Glomerular visceral epithelial cell (primary cell): ENCODE measurements around the gene RET.

ENCODE experiments used
- DNase-seq: peaks from one replicate; pipeline ENCODE4 v3.0.0-alpha.2; 2016; ENCODE audit errors: extremely low spot score

RET gene

DNA sequence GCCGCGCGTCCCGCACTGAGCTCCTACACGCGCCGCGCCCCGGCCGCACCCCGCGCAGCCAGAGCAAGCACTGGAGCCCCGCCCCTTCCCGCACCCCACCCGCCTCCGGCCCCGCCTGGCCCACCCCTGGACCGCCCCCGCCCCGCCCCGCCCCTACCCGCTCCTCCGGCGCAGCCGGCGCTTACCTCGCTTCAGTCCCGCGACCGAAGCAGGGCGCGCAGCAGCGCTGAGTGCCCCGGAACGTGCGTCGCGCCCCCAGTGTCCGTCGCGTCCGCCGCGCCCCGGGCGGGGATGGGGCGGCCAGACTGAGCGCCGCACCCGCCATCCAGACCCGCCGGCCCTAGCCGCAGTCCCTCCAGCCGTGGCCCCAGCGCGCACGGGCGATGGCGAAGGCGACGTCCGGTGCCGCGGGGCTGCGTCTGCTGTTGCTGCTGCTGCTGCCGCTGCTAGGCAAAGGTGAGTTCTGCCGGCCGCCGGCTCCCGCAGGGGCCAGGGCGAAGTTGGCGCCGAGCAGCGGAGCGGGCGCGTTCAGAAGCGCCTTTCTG lies at the start of gene RET:
TSS of gene RET (plus strand) at position 194 of the 545 bp plus-strand sequence. CDS start at position 384, 190 bp downstream.
- no peak for DNase-seq

DNA sequence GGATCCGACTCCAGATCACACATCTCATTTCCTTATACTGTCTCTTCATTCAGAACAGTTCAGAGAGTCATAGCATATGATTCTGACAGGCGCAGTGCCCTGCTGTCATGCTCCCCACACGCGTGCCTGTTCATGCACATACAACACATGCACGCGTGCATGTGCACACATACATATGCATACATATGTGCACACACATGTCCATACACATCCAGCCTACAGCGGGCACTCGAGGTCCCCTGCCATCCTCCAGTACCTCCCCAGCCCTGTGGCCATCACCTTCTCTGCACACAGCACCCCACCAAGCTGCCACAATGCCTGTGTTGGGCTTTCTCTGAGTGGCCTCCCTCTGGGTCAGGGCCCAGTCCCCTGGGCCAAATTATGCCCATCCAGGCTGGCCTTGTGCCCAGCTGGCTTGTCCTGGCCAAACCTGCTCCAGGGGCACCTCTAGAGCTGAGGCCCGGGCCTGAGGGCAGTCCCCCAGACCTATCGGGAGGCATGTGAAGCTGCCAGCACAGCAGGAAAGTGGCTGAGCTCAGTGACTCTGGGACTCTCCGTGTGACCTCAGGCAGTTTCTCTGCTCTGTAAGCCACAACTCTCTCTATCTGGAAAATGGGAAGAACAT lies 49.4 kb upstream of the RET start:
- DNase-seq, result no peak

DNA sequence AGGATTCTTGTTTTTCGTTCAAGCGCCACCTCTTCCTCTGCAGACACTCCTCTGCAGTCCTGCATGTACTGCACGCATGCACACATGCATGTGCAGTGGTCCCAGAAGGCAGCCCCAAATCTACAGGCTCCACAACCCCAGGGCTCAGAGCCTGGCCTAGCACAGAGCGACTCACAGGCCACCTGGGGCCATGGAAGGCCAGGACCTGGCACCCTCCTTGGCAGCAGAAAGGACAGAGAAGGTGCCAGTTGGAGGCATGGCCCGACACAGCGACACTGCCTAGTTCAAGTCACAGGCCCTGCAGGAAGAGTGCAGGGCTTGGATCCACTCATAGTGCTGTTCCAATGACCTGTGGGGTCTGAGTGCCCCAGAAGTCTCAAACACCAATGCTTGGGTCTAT lies 48.7 kb upstream of the RET start:
- no peak for DNase-seq

DNA sequence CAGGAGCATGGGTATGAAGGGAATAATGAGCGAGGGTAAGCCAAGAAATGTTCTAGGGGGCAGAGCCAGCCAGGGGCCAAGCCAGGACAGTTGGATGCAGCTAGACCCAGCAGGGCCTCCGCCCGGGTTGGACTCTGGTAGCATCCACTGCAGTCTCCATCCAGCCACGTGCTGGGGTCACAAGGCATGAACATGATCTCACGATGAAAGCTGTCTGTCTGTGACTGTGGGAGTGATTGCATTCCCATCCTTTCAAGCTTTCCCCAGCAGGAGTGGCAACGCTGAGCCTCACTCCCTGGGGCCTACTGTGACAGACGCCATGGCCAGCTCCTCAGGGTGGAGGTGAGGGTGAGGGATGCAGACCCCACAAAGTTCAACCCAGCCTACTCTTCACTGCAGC lies 47.8 kb upstream of the RET start:
- DNase-seq, result no peak

DNA sequence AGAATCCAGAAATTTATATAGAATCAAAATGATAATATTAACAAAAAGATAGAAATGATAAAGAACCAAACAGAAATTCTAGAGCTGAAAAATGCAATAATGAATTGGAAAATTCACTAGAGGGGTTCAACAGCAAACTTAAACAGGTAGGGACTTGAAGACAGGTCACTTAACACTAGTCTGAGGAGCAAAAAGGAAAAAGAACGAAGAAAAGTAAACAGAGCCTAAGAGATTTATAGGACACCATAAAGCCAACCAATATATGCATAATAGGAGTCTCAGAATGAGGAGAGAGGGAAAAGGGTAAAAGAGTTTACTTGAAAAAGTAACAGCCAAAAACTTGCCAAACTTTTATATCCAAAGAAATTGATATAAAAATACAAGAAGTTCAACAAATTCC lies 44.3 kb upstream of the RET start:
- no peak for DNase-seq

DNA sequence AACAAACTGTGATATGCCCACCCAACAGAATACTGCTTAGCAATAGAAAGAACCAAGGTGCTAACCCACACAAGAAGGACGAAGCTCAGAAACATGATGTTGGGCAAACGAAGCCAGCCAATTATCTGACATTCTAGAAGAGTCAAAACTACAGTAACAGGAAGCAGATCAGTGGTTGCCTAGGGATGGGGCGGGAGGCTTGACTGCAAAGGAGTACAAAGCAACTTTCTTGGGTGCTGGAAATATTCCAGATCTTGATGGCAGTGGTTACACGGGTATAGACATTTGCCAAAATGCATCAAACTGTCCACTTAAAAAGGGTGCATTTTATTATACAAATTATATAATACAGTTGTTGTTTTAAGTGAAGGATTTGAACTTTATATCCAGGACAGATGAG lies 41.1 kb upstream of the RET start:
- no peak for DNase-seq

DNA sequence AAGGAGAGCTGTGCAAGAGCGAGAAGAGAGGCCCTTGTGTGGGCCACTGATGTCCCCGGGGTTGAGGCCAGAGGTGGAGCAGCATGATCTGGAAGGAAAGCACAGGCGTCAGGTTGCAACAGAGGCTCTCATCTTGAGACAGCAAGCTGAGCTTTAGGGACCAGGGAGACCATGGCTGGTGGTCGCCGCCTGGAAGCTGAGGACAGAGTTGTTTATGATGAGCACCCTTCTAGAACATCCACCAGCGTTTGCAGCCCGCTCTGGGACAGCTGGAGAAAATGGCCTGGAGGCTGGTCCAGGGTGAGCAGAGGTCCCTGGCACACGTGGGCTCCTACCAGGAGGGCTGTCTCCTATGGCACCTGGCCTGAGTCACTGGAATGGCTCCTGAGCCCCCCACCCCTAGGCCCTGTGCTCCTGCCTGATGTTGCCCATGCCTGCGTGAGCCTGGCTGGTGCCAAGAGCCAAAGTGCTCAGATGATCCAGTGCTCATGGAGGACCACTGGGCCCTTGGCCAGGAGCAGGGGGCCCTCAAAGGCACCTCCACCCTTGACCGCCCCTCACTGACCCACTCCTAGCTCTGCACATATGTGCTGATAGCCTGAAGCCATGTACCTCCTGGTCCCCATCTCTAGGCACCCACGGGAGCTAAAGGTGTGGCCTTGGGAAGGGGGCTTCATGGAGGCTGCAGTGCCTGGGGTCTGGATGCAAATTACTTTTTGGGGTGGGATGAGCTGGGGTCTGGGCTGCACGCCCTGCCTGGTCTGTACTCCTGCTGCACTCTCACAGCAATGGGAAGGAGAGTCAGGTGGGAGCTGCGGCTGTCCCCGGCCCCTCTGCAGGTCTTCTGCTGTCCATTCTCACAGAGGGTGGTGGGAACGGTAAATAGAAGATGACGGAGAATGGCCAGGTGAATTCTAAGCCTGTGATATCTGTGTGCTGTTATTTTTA lies 40.1 kb upstream of the RET start:
- no peak for DNase-seq

DNA sequence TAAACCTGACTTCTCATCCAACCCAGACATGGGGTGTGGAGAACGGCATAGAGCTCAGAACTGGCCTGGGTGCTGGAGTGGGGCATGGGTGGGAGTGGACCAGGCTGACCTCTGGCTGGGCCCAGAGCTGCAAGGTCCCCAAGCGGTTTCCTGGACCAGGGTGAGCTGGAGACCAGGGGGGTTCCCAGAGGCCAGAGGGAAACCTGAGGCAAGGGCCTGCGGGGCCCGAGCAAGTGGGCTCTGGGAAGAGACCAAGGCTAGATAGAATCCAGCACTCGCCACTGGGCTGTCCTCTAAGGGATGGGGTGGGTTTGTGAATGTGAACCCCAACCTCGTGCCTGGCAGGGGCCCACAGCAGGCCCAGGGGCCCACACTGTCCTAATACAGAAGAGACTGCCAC lies 39.4 kb upstream of the RET start:
- DNase-seq, result no peak

DNA sequence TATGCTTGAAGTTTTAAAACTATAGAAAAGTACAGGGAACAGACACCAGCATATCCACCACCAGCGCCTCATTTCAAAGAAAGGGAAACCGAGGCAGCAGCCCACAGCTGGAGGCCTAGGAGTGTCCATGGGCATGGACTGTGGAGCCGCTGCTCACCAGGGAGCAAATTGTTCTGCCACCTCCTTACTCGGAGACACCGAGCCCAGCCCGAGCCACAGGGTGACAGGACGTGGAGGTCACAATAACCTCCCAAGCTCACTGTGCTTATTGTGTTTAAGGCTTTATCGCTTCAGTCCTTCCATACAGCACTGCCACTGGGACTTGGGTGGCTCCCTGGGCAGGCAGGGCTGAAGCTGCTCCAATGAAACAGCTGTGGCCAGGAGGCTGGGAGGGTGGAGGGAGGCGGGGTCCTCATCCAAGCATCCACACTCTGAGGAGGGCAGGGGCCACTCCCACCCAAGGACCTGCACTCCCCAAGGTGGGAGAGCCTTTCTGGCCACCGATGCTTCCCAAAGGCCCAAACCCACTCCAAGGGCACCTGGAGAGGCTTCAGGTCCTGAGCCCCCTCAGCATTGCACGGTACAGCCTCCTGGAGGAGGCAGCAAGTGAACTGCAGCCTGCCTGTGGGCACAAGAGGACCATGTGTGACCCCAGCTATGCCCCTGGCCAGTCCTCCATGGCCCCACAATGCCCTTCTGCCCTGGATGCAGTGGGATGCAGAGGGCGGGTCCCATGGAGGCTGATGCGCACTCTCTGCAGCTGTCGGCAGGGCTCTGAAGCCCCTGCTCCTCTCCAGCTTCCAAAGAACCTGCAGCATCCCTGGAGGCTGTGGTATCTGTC lies 38.7 kb upstream of the RET start:
- DNase-seq, result no peak

DNA sequence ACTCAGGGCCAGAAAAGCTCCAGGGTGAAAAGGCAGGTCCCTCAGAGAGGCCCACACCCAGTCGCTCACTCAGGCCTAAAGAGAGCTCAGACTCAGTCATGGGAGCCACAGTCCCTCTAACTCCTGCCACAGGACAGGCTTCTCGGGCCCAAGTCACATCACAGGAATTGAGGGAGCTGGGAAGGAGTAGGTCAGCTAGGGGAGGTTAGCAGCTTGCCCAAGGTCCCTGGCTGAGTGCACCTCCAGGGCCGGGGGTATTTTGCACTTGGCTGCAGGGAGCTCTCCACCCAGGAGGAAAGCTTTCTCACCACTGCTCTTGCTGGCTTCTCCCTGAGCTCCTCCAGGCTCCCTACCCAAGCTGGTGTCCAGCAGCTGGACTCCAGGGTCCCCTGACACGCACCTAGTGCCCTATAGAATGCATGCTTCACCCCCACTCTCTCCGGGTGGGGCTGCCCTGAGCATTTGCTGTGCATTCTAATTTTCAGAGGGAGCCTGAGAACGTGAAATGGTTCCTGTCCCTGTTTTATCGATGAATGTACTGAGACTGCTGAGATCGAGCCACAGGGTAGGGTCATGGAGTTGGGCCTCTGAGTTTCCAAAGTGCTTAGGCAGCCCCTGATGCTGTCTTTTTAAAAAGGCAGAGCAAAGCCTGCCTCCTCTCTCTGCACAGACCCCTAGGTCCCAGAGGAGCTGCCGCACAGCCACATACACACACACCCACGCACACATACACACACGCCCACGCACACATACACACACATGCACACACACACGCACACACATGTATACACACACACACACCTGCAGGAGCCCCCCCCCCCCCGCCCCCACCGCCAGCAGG lies 37.9 kb upstream of the RET start:
- no peak for DNase-seq

DNA sequence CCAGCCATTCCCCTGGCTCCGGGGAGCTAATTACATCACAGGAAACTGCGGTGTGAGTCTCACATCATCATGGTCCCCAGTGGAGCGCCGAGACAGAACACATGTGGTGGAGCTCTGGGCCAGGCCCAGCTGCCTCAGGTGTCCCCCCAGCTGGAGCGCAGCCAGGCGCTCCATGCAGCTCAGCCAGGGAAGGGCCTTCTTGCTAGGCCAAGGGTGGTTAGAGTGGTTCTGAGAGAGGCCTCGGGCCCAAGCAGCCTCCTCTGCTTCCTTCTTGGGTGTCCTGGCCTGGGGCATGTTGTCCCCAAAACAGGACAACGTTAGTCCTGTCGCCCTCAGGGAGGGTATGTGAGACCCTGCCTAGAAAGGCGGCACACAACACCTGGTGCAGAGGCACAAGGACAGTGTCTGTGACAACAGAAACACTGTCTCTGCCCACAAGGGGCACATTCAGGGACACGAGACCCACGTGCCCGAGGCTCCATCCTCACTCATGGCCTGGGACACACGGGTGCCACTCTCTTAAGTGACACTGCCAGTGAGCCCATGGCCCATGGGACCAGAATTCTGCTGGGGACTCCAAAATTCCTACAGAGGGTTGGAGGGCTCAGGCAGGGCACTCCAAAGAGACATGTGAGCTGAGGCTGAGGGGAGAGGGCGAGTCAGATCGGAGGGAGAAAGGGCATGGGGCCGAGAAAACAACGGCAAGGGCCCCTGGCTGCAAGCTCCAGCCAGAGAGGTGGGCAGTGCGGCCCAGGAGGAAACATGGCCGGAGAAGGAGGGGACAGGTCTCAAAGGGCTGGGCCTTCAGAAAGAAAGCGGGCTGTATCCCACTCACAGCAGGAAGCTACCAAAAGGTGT lies 37.0 kb upstream of the RET start:
- no peak for DNase-seq

DNA sequence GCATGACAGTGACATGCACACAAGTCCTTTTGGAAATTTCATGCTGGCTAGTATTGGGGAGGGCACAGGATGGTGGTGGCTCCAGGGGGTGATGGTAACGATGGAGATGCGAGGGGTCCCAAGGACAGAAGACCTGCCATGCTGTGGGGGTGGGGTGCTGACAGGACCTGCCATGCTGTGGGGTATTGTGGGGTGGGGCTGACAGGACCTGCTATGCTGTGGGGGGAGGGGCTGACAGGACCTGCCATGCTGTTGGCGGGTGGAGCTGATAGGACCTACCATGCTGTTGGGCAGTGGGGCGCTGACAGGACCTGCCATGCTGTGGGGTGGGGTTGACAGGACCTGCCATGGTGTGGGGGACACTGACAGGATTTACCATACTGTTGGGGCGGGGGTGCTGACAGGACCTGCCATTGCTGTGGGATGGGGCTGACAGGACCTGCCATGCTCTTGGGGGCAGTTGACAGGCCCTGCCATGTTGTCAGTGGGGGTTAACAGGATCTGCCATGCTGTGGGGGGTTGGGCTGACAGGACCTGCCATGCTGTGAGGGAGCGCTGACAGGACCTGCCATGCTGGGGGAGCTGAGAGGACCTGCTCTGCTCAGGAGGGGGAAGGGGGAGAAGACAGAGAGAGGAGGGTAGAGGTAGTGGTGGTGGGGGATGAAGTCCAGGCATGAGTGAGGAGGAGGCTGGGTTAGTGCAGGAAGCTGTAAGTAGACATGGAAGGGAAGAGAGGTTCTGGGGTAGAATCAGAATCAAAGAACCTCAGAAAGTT lies 36.2 kb upstream of the RET start:
- no peak for DNase-seq

DNA sequence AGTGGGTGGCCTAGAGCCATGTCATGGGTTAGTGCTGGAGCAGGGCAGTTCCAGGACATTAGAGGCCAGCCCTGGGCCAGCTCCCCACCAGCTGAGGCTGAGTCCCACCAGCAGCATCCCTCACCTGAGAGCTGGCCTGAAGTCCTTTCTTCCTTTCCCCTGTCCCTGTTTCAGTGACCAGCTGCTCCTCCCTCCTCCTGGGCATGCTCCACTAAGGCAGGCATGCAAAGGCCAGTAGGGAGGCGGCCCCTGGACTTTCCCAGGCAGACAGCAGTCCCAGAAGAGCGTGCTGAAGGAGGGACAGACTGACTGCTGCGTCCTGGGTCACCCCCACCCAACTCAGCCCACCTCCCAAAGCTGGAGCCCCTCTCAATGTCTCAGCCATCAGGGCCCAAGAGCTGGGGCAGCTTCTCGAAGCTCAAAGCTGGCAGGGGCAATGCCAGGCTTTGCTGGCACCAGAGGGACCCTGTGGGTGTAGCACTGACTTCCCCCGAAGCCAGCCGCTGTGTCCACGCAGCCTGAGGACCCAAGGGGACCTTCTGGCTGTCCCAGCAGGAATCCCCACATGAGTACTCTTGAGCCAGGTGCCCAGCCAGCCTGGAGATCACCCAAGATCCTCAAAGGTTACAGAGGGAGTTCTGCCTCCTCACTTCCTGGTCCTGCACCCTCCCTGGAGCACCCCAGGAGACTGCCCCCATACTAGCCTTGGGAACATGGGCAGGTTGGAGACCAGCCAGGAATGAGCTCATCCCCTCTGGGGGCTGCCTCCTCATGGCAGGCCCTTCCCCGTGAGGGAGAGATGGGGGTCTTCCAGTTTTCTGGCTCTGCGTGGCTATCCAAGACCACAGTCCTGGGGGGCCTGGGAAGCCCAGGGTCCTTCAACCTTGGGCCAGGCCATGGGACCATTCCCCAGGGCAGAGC lies 35.2 kb upstream of the RET start:
- DNase-seq, result no peak

DNA sequence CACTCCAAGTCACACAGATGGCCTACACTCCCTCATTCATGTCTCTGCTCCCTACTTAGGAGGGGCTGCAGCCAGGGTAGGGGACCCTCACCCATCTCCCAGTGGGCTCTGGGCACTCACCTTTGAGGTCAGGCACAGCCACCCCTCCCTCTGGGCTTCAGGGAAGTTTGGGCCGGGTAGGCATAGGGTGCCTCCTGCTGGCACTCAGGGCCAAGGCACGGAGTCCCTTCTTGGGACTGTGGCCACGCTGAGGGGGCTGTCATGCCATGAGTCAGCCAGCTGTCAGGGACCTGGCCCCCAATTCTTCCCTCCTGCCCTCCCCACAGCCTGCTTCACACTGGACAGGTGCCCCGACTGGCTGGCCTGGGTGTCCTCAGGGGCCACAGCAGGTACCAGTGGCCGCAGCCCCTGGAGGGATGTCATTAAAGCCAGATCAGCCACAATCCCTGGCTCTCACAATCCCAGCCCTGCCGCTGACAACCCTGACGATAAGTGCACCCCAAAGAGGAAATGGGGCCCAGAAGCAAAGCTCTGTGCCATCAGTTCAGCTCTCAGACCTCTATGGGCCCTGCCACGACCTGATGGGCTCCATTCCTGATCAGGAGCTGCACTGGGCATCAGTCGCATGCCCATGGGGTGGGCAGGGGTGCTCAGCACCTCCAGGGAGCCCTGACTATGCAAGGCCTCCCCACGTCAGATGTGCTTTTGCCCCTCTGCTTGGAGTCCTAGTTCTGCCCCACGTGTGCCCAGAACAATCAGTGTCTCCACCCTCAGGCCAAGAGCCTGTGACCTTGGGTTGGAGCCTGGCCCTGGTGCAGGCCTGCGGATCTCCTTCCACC lies 34.1 kb upstream of the RET start:
- no peak for DNase-seq

DNA sequence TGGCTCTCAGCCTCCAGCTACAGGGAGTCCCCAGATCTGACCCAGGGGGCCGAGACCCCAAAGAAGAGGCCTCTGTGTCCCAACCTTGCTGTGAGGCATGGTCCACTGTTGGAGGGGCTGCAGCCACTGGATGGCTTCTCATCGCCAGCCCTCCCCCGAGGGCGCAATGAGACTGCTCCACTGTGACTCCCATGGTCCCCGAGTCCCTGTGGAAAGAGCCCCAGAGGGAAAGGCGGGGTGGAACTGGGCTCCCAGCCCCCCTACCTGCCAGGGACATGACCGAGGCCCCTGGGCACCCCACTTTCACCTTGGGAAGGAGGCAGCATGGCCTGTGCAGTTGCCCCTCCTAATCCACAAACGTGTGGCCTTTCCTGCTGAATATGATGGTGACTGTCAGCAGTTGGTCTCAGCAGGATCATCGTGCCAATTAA lies 33.5 kb upstream of the RET start:
- no peak for DNase-seq

DNA sequence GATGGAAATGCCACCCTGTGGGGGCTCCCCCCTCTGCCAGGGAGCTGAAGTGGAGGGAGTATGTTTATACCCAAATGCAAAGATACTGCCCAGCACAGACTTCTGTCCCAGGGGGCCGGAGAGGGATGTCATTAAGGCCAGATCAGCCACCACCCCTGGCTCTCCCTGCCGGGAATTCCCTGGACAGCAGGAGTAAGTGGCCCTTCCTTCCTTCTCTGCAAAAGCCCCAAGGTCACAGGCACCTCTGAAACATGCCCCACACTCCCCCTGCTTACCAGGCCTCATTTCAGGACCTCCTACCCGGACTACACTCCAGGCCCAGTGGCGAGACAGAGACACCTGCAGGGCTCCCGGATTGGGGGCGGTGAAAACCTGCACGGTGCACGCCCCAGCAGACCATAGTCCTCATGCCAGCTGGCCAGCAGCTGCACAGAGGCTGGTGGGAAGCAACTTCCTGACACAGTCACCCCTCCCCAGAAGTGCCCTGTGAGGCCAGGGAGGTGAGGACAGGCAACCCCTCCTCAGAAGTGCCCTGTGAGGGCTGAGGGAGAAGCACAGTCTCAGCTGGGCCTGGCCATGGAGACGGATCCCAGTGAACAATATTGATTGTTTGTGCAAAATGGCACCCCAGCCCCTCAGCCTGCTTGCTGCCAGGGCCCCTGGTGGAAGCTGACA lies 33.0 kb upstream of the RET start:
- no peak for DNase-seq

DNA sequence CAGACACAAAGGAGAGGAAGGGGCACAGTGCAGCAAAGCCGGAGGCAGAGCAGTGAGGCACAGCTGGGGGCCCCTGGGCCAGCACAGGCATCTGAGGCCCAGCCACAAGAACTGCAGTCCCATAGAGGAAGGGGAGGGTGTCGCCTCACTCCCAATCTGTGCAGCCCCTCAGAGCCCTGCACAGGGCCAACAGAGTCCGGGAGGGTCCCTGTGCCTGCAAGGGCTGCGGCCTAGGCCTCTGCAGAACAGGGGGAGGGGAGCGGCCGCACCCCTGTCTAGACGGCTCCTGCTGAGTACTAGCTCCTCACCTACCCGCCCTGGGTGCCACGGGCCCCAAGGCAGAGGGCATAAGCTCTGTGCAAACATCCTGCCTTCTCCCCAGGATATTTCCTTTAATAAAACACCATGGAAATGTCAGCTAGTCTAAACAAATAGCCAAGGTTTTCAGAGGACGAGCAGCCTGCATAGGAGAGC lies 32.4 kb upstream of the RET start:
- no peak for DNase-seq
